ENCODE measurements around the gene TMOD2.

TMOD2 gene

GRCh38 chr15:51863131-51863530, 111.7 kb downstream of the TMOD2 start:
- no peak for TF ChIP-seq EP300 (IDR thresholded peaks at IDR 0.05; ENCODE audit: borderline replicate concordance)
- no peak for TF ChIP-seq MAX (IDR thresholded peaks at IDR 0.05)
- TF ChIP-seq CREB1 (IDR thresholded peaks at IDR 0.05; ENCODE audit: low read depth), result no peak
- TF ChIP-seq EGR1 (IDR thresholded peaks at IDR 0.05), result no peak
- no peak for TF ChIP-seq YY1 (IDR thresholded peaks at IDR 0.05; ENCODE audit: low read depth)
- TF ChIP-seq RAD21 (IDR thresholded peaks at IDR 0.05; ENCODE audit: low read depth), result no peak
- no peak for TF ChIP-seq TEAD4 (IDR thresholded peaks at IDR 0.05)
- TF ChIP-seq, protein P1, sequence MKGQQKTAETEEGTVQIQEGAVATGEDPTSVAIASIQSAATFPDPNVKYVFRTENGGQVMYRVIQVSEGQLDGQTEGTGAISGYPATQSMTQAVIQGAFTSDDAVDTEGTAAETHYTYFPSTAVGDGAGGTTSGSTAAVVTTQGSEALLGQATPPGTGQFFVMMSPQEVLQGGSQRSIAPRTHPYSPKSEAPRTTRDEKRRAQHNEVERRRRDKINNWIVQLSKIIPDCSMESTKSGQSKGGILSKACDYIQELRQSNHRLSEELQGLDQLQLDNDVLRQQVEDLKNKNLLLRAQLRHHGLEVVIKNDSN (IDR thresholded peaks at IDR 0.05), result no peak
- TF ChIP-seq TAF1 (IDR thresholded peaks at IDR 0.05; ENCODE audit: low read depth), result no peak

DNA sequence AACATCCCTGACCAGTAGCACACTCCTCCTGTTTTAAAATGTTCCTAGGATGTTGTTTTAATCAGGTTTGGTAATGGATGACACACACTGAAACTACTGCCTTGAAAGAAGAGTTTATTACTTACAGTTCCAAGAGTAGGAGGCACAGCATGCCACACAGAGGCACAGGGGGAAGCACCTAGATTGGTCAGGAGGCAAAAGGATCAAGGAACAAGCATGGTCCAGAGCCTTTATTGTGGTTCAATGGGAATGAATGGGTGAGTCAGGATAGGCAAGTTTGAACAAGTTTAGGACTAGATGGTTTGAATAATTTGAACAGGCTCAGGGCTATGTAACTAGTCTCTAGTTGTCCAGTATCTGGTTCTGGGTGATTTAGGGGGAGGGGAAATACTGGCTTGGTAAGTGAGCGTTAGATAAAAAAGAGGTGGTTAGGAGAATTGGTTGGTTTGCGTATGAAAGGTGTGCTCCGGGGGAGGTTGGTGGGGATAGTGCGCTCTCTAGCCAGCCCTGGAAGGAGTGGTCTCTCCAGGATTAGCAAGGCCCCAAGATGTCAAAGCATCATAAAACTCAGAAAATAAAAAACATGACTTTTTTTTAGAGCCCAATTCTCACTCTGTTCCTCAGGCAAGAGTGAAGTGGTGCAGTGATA, 113.1 kb downstream of the TMOD2 start:
- no peak for TF ChIP-seq ZBTB7A (IDR thresholded peaks at IDR 0.05; ENCODE audit: low read depth)
- TF ChIP-seq, protein P1 (IDR thresholded peaks at IDR 0.05), result no peak
- TF ChIP-seq TEAD4 (IDR thresholded peaks at IDR 0.05), result no peak
- no peak for TF ChIP-seq YY1 (IDR thresholded peaks at IDR 0.05; ENCODE audit: low read depth)
- no peak for TF ChIP-seq MAX (IDR thresholded peaks at IDR 0.05)
- no peak for TF ChIP-seq CEBPB (IDR thresholded peaks at IDR 0.05)
- no peak for TF ChIP-seq TAF1 (IDR thresholded peaks at IDR 0.05; ENCODE audit: low read depth)
- no peak for TF ChIP-seq REST (IDR thresholded peaks at IDR 0.05; ENCODE audit: low read depth)
- TF ChIP-seq RAD21 (IDR thresholded peaks at IDR 0.05; ENCODE audit: low read depth), result no peak
- no peak for TF ChIP-seq NFIC (IDR thresholded peaks at IDR 0.05)
- no peak for TF ChIP-seq CREB1 (IDR thresholded peaks at IDR 0.05; ENCODE audit: low read depth)
- TF ChIP-seq EP300 (IDR thresholded peaks at IDR 0.05; ENCODE audit: borderline replicate concordance), result no peak
- TF ChIP-seq TCF12 (IDR thresholded peaks at IDR 0.05; ENCODE audit: low read depth), result no peak
- no peak for TF ChIP-seq EGR1 (IDR thresholded peaks at IDR 0.05)

DNA sequence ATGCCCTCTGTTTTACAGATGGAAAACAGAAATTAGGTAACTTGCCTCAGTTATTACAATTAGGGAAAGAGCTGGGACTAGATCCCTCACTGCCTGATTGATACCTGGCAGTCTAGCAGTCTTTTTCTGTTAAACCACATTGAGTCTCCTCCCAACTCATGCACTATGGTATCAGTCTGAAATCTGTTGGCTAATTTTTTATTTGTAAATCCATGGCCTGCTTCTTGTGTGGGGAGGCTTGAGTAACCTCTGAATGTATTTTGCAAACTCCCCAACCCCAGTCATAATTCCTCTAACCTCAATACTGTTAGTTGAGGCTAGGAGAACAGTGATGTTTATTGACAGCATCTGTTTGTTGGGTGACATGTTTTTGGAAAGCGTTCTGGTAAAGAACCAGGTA, 113.9 kb downstream of the TMOD2 start:
- TF ChIP-seq, protein P1 (IDR thresholded peaks at IDR 0.05), result no peak
- no peak for TF ChIP-seq EGR1 (IDR thresholded peaks at IDR 0.05)
- TF ChIP-seq YY1 (IDR thresholded peaks at IDR 0.05; ENCODE audit: low read depth), result no peak
- TF ChIP-seq EP300 (IDR thresholded peaks at IDR 0.05; ENCODE audit: borderline replicate concordance), result no peak
- no peak for TF ChIP-seq CREB1 (IDR thresholded peaks at IDR 0.05; ENCODE audit: low read depth)
- no peak for TF ChIP-seq TEAD4 (IDR thresholded peaks at IDR 0.05)
- no peak for TF ChIP-seq RAD21 (IDR thresholded peaks at IDR 0.05; ENCODE audit: low read depth)
- no peak for TF ChIP-seq ZBTB7A (IDR thresholded peaks at IDR 0.05; ENCODE audit: low read depth)
- no peak for TF ChIP-seq TCF12 (IDR thresholded peaks at IDR 0.05; ENCODE audit: low read depth)
- TF ChIP-seq TAF1 (IDR thresholded peaks at IDR 0.05; ENCODE audit: low read depth), result no peak
- TF ChIP-seq FOXM1 (IDR thresholded peaks at IDR 0.05; ENCODE audit: borderline replicate concordance, low read depth), result no peak
- no peak for TF ChIP-seq NFIC (IDR thresholded peaks at IDR 0.05)
- no peak for TF ChIP-seq MAX (IDR thresholded peaks at IDR 0.05)
- no peak for TF ChIP-seq REST (IDR thresholded peaks at IDR 0.05; ENCODE audit: low read depth)

Measured in Ishikawa (cell line).